T1000 (cell line): Measurements from ENCODE around the gene RFX2.
"Not testable (repeated sequence)": the region's sequence is repeated elsewhere in the genome, so short reads cannot be mapped to it uniquely, and the experiment has no call there.

ENCODE experiments used
- DNase-seq: peaks from one replicate; lab custom pipeline; 2025; ENCODE audit warnings: mixed read lengths; lab: John Stamatoyannopoulos, UW

RFX2 gene

GRCh38 chr19:6074709-6075403, 35.4 kb downstream of the RFX2 start:
- no peak for DNase-seq

GRCh38 chr19:6073858-6074708, 36.2 kb downstream of the RFX2 start:
- no peak for DNase-seq

- DNase-seq = not testable (repeated sequence)
Observed at GRCh38 chr19:6073233-6073632, 37.1 kb downstream of the RFX2 start.

- no peak for DNase-seq
Observed at GRCh38 chr19:6071875-6072274, 38.4 kb downstream of the RFX2 start.

- no peak for DNase-seq
Observed at GRCh38 chr19:6070720-6071485, 39.4 kb downstream of the RFX2 start.

GRCh38 chr19:6070207-6070681, 40.1 kb downstream of the RFX2 start:
- no peak for DNase-seq

GRCh38 chr19:6069268-6069791, 41.0 kb downstream of the RFX2 start:
- no peak for DNase-seq

GRCh38 chr19:6068711-6069110, 41.6 kb downstream of the RFX2 start:
- no peak for DNase-seq

- DNase-seq = no peak
Observed at GRCh38 chr19:6067975-6068374, 42.3 kb downstream of the RFX2 start.

GRCh38 chr19:6066661-6067646, 43.3 kb downstream of the RFX2 start:
- peak; percentile 46 for DNase-seq

GRCh38 chr19:6065685-6066374, 44.5 kb downstream of the RFX2 start:
- DNase-seq = no peak

- no peak for DNase-seq
Observed at GRCh38 chr19:6064336-6065073, 45.8 kb downstream of the RFX2 start.

- DNase-seq = no peak
Observed at GRCh38 chr19:6063576-6064335, 46.5 kb downstream of the RFX2 start.

GRCh38 chr19:6062961-6063575, 47.2 kb downstream of the RFX2 start:
- no peak for DNase-seq

GRCh38 chr19:6062274-6062673, 48.0 kb downstream of the RFX2 start:
- no peak for DNase-seq

- DNase-seq = no peak
Observed at GRCh38 chr19:6061376-6062130, 48.7 kb downstream of the RFX2 start.

GRCh38 chr19:6060600-6061375, 49.5 kb downstream of the RFX2 start:
- no peak for DNase-seq
